Fibroblast of mammary gland (primary cell): Measurements from ENCODE around the gene ARHGAP26.

Experiments
- DNase-seq: peaks from one replicate; pipeline ENCODE4 v3.0.0-alpha.2; 2010; ENCODE audit warnings: low read depth
- H3K4me3 ChIP-seq: 2 replicates; pipeline ENCODE4 v1.5.1; 2011; ENCODE audit warnings: low read depth, mild to moderate bottlenecking, low read length, moderate library complexity; ENCODE audit not compliant: control insufficient read depth
- CTCF ChIP-seq: conservative IDR thresholded peaks from 2 replicates; pipeline ENCODE4 v1.5.1; 2011; ENCODE audit warnings: low read depth, low read length, inconsistent platforms; ENCODE audit not compliant: control insufficient read depth, insufficient read depth

ARHGAP26 gene

DNA sequence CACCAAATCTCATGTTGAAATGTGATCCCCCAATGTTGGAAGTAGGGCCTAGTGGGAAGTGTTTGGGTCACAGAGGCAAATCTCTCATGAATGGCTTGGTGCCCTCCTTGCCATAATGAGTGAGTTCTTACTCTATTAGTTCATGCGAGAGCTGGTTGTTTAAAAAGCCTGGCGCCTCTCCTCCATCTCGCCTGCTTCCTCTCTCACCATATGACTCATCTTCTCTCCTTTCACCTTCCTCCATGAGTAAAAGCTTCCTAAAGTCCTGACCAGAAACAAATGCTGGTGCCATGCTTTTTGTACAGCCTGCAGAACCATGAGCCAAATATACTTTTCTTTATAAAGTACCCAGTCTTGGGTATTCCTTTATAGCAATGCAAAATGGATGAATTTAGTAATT, 20.9 kb upstream of the ARHGAP26 start:
- DNase-seq, result peak; percentile 82
- no peak for TF ChIP-seq CTCF
- no peak overlapping the region for H3K4me3 ChIP-seq

DNA sequence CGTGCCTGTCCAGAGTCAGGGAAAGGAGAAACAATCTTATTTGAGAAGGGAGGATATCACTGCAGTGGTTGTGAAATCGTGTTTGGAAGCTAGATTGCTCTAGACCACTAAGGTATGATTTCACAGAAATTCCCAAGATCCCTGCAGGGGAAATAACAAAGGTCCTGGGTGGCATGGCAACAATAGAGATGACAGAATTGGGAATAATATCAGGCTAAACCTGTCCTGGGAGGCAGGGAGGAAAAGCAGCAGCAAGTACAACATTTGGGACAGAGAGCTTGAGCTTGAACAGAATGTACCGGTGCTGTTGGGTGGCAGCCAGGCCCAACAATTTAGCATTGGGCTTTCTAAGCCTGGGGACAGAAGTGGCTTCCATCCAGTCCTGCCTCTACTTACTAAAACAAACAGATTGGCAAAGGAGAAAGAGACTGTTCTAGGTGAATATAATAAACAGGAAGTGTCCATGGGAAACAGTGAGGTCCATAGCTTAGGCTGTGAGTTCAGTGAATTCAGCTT, 17.0 kb upstream of the ARHGAP26 start:
- H3K4me3 ChIP-seq, result no peak overlapping the region
- DNase-seq, result peak; percentile 35
- no peak for TF ChIP-seq CTCF

- no peak for TF ChIP-seq CTCF
- H3K4me3 ChIP-seq, result no peak overlapping the region
- no peak for DNase-seq
Observed at GRCh38 chr5:142754031-142754430, 16.1 kb upstream of the ARHGAP26 start.

DNA sequence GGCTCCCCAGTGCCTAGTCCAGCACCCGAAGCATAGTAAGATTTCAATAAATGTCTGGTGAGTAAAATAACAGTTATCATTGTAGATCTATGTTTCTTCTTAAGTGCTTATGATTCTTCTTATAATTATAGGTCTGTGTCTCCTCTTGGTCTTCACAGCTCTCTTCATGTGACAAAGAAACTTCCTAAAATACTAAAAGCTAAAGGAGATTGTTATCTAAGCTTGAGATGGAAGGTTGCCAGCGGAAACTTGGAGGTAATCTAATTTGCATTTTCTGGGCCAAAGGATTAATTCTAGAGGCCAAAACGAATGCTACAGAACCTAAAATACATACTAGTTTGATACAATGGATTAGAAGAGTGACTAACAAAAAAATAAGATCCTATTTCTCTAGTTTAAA, 13.6 kb upstream of the ARHGAP26 start:
- TF ChIP-seq CTCF, result no peak
- DNase-seq, result no peak
- H3K4me3 ChIP-seq, result no peak overlapping the region

GRCh38 chr5:142757564-142757963, 12.6 kb upstream of the ARHGAP26 start:
- DNase-seq, result no peak
- no peak overlapping the region for H3K4me3 ChIP-seq
- no peak for TF ChIP-seq CTCF

- H3K4me3 ChIP-seq, result no peak overlapping the region
- DNase-seq, result no peak
- TF ChIP-seq CTCF, result no peak
Observed at GRCh38 chr5:142758062-142758795, 11.9 kb upstream of the ARHGAP26 start.
